ENCODE data around the gene PLA2G3. TPM values are rescaled to one million over a fixed set of nuclear protein-coding genes. Genes with fewer than 3 reads are reported as not detected.

The PLA2G3 gene
- total RNA-seq, 1 experiment from 2014 or later: 18.3 TPM

GRCh38 chr22:31139866-31140716 lies at the start of gene PLA2G3 (continued):
- TF ChIP-seq, protein P1, sequence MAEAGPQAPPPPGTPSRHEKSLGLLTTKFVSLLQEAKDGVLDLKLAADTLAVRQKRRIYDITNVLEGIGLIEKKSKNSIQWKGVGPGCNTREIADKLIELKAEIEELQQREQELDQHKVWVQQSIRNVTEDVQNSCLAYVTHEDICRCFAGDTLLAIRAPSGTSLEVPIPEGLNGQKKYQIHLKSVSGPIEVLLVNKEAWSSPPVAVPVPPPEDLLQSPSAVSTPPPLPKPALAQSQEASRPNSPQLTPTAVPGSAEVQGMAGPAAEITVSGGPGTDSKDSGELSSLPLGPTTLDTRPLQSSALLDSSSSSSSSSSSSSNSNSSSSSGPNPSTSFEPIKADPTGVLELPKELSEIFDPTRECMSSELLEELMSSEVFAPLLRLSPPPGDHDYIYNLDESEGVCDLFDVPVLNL (CRISPR knock-in tag; IDR thresholded peaks at IDR 0.05; ENCODE audit: borderline replicate concordance, low read depth): no peak
- TF ChIP-seq ZBTB43 (CRISPR knock-in tag; IDR thresholded peaks at IDR 0.05) (no peak), ZNF121 (CRISPR knock-in tag; IDR thresholded peaks at IDR 0.05) (peak; percentile 18; the same call in 1 of the 2 replicates), MXD4 (CRISPR knock-in tag; IDR thresholded peaks at IDR 0.05; ENCODE audit: borderline replicate concordance) (no peak), STAT6 (CRISPR knock-in tag; conservative IDR thresholded peaks at IDR 0.05; ENCODE audit: low read depth) (no peak), NFATC4 (CRISPR knock-in tag; IDR thresholded peaks at IDR 0.05) (no peak), ZNF138 (CRISPR knock-in tag; conservative IDR thresholded peaks at IDR 0.05) (0 out of 2 replicates have a peak, but pooled peaks have one; percentile 13), ZNF232 (CRISPR knock-in tag; IDR thresholded peaks at IDR 0.05) (no peak), NFE2L1 (CRISPR knock-in tag; IDR thresholded peaks at IDR 0.05) (no peak; the same call in 1 of the 2 replicates), CDX4 (CRISPR knock-in tag; IDR thresholded peaks at IDR 0.05; ENCODE audit: borderline replicate concordance) (no peak), USF2 (CRISPR knock-in tag; IDR thresholded peaks at IDR 0.05) (peak; percentile 64; the same call in 1 of the 2 replicates), ESRRA (CRISPR knock-in tag; IDR thresholded peaks at IDR 0.05; ENCODE audit: borderline replicate concordance) (no peak), CREM (CRISPR knock-in tag; IDR thresholded peaks at IDR 0.05) (0 out of 2 replicates have a peak, but pooled peaks have one; percentile 25), NR1H2 (CRISPR knock-in tag; IDR thresholded peaks at IDR 0.05) (no peak), CBFB (CRISPR knock-in tag; IDR thresholded peaks at IDR 0.05; ENCODE audit: low read depth) (no peak), TEAD1 (CRISPR knock-in tag; IDR thresholded peaks at IDR 0.05) (no peak), GRHL2 (CRISPR knock-in tag; IDR thresholded peaks at IDR 0.05; ENCODE audit: insufficient replicate concordance, severe bottlenecking) (no peak), TCF7 (CRISPR knock-in tag; IDR thresholded peaks at IDR 0.05; ENCODE audit: low read depth) (no peak), SP1 (CRISPR knock-in tag; conservative IDR thresholded peaks at IDR 0.05) (peak; percentile 83)
- TF ChIP-seq, protein P2, sequence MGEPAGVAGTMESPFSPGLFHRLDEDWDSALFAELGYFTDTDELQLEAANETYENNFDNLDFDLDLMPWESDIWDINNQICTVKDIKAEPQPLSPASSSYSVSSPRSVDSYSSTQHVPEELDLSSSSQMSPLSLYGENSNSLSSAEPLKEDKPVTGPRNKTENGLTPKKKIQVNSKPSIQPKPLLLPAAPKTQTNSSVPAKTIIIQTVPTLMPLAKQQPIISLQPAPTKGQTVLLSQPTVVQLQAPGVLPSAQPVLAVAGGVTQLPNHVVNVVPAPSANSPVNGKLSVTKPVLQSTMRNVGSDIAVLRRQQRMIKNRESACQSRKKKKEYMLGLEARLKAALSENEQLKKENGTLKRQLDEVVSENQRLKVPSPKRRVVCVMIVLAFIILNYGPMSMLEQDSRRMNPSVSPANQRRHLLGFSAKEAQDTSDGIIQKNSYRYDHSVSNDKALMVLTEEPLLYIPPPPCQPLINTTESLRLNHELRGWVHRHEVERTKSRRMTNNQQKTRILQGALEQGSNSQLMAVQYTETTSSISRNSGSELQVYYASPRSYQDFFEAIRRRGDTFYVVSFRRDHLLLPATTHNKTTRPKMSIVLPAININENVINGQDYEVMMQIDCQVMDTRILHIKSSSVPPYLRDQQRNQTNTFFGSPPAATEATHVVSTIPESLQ (CRISPR knock-in tag; IDR thresholded peaks at IDR 0.05): no peak
- TF ChIP-seq, protein P3, sequence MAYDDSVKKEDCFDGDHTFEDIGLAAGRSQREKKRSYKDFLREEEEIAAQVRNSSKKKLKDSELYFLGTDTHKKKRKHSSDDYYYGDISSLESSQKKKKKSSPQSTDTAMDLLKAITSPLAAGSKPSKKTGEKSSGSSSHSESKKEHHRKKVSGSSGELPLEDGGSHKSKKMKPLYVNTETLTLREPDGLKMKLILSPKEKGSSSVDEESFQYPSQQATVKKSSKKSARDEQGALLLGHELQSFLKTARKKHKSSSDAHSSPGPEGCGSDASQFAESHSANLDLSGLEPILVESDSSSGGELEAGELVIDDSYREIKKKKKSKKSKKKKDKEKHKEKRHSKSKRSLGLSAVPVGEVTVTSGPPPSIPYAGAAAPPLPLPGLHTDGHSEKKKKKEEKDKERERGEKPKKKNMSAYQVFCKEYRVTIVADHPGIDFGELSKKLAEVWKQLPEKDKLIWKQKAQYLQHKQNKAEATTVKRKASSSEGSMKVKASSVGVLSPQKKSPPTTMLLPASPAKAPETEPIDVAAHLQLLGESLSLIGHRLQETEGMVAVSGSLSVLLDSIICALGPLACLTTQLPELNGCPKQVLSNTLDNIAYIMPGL (CRISPR knock-in tag; IDR thresholded peaks at IDR 0.05): peak; percentile 74
- TF ChIP-seq, protein P4, sequence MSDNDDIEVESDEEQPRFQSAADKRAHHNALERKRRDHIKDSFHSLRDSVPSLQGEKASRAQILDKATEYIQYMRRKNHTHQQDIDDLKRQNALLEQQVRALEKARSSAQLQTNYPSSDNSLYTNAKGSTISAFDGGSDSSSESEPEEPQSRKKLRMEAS (CRISPR knock-in tag; IDR thresholded peaks at IDR 0.05): no peak
- TF ChIP-seq, protein P5, sequence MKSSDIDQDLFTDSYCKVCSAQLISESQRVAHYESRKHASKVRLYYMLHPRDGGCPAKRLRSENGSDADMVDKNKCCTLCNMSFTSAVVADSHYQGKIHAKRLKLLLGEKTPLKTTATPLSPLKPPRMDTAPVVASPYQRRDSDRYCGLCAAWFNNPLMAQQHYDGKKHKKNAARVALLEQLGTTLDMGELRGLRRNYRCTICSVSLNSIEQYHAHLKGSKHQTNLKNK (CRISPR knock-in tag; IDR thresholded peaks at IDR 0.05): no peak
- TF ChIP-seq, protein P6, sequence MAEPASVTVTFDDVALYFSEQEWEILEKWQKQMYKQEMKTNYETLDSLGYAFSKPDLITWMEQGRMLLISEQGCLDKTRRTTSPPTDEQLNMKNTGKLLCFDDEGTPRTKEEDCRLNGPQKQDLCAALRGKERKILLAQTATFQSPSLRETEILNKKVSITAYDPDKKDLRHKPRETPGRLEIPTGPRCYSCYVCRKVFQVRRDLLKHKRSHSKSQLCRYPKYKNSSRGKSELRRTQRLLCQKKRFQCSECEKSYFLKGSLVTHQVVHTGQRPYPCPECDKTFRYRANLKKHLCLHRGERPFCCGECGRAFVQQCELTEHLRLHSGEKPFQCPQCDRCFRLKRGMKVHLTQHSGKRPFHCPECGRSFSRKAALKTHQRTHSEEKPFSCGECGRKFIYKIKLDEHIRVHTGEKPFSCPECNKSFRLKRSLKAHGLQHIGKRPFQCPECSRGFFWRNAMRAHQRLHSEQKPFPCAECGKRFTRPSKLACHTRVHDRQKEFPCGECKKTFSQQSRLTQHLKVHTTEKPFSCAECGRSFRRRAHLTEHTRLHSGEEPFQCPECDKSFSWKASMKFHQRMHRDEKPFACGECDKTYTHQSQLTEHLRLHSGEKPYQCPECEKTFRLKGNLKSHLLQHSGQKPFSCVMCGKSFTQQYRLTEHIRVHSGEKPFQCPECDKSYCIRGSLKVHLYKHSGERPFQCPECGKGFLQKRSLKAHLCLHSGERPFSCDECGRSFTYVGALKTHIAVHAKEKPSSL (CRISPR knock-in tag; conservative IDR thresholded peaks at IDR 0.05): no peak

Data from WTC11 (cell line).